Measurements from ENCODE around the gene GPD2.
"Not testable (repeated sequence)": the region's sequence is repeated elsewhere in the genome, so short reads cannot be mapped to it uniquely, and the experiment has no call there.

GPD2 gene

DNA sequence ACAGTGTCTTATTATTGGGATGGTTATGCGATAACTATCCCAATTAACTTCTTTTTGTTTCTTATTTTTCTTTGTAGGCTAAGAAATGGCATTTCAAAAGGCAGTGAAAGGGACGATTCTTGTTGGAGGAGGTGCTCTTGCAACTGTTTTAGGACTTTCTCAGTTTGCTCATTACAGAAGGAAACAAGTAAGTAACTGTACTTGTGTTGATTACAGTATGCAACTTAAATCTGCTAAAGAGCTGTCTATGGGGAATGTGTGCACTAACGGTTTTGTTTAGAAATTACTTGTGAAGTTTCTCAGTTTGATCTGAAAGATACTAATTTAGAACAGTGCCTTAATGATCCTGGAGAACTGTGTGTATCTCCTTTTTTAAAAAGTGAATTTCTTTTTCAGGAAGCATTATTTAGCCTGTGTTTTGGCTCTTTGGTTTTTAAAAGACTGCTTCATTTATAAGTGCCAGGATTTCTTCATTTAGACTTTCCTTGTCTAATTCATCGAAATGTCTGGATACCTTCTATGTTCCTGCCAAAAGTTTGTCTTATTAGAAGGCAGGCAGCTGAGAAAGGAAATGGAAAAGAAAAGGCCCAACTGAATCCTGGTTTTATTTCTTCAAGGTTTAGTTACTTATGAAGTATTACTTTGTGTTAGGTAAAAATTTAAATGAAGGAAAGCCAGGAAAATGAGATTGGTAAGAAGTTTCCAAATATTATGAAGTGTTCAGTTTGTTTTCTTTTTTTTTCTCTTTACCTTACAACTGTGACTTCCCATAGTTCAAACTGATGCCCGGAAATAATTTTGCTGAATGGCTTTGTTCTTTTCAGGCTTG, 40.1 kb downstream of the GPD2 start:
- no peak for DNase-seq

DNA sequence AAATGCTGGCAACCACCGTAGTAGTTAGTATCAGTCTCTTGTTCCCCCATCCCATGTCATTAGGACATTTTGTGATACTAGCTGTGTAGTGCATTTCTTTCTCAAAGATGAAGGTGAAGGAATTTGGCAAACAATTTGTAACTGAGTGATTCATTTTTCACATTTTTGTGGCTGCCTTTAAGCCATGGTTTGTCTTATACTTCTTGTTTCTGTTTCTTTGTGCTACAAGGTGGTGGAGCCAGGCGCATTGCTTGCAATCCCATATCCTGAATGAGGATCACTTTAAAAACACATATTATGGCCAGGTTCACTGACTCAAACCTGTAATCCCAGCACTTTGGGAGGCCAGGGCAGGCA, 40.6 kb downstream of the GPD2 start:
- no peak for DNase-seq

GRCh38 chr2:156480376-156480775, 44.2 kb downstream of the GPD2 start:
- no peak for DNase-seq

- DNase-seq: no peak
Observed at GRCh38 chr2:156481312-156481711, 45.1 kb downstream of the GPD2 start.

DNA sequence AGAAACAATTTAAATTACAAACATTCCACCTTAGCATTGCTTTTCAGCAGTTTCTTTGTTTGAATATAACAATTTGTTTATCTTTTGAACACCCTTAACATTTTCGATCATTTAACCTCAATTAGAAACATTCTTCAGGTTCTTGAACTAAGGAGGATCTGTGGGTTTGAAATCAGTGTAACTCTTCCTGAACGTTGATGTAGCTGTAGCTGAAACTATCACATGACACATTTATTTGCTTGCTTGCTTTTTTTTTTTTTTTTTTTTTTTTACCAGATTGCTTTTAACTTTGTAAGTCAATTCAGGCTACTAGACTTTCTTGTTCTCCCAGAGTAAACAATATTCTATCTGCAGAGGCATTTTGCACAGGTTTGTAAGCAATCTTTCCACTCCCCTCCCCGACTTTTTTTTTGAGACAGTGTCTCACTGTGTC, 47.6 kb downstream of the GPD2 start:
- DNase-seq: no peak

DNA sequence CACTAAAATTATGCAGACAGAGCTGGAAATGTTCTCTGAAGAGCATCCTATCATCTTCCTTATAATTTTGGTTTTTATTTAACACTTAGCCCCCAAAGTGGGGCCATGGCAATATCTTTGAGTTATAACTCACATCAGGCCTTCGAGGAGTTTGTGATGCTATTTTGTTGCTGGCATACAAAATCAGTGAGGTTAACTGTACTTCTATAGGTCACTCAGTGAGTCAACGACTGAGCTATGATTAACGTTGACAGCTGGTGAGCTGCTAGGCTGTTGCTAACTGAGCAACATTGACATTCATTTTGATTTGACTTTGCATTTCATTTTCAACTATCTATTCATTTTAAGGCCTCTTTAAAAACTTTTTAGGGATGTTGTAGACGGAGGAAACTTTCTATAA, 50.0 kb downstream of the GPD2 start:
- no peak for DNase-seq

DNA sequence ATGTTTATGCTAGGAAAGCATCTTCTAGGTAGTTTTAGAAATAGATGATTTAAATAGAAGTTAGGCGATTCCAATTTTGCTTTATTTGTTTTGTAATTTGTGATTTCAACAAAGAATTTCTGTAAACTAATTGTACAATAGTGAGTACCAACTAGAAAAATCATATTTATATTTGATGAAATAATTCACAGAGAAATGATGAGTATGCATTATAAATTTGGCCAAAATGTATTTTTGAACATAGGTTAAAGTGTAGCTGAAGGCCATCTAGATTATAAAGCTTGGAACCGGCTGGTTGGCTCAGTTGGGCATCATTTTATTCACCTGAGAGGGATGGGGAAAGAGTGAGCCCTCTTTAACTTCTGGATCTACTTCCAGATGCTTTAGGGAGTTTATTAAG, 50.4 kb downstream of the GPD2 start:
- no peak for DNase-seq

DNA sequence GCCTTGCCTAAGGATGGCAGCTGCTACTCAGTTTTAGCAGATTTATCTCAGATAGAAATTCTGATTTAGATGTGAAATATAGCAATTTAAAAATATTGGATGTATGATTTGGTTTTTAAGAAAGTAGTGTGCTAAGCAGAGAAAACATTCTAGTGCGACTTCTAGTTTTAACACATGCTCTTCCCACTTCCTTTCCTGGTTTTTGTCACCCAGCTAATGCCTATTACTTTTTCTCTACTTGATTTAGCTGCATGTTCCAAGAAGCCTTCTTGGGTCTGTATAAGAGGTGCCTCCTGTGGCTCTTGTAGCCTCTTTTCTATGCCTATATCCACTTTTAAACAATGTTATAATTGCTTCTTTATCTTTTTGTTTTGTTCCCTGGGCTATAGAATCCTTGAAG, 53.0 kb downstream of the GPD2 start:
- DNase-seq: no peak

DNA sequence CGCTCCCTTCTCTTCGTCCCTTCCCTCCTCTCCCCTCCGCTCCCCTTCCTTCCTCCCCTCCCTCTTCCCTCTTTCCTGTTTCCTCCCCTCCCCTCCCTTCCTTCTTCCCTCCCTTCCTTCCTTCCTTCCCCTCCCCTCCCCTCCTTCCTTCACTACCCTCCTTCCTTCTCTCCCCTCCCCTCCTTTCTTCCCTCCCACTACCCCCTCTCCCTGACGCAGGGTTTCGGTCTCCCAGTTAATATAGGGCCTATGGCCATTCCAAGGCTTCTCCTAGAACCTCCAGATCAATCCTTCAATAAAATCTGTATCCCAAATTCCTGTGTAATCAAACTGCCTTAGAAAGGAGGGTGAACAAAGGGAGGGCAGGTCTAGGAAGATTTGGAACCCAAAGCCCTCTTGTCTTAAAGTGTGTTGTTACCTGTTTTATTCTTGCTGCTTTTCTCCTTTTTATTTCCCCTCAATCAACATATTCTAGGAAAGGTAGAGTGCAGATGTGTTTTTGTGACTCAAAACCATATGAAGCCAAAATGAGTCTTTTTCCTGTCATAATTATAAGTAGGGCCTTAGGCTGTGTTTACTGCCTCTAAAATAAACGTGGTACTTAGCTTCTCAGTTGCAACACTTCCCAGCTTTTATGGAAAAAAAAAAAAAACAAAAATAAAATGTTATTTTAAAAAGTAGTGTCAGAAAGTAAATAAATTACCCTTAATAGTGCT, 53.7 kb downstream of the GPD2 start:
- DNase-seq: no peak

GRCh38 chr2:156490466-156490840, 54.3 kb downstream of the GPD2 start:
- DNase-seq: no peak

DNA sequence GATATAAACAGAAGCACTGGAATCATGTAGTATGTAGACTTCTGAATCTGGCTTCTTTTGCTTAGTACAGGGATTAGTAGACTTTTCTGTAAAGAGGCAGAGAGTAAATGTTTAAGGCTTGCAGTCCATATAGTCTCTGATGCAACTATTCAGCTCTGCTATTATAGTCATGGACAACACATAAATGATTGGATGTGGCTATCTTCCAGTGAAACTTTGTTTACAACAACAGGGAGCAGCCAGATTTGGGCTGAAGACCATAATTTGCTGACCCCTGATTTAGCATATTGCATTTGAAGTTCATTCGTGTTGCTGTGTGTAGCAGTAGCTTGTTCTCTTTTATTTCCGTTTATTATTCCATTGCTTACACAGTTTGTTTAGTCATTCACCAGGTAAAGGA, 55.0 kb downstream of the GPD2 start:
- no peak for DNase-seq

GRCh38 chr2:156492979-156493378, 56.8 kb downstream of the GPD2 start:
- no peak for DNase-seq

GRCh38 chr2:156495998-156496397, 59.8 kb downstream of the GPD2 start:
- DNase-seq: not testable (repeated sequence)

DNA sequence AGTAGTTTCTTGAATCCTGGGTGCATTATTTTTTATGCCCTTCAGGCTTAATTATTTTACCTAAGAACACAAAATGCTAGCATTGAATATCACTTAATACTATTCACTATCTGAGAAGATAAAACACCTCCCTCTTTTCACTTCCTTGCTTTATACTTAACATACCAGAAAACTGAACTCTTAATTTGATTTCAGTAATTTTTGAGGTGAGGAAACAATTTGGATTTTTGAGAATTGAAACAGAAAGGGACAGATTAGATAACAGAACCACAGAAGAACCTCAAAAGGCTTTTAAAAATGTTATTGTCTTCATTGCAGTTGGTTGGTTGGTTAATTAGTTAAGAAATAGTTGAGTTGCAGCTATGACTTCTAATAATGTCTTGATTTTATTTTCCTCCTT, 69.5 kb downstream of the GPD2 start:
- DNase-seq: no peak

DNA sequence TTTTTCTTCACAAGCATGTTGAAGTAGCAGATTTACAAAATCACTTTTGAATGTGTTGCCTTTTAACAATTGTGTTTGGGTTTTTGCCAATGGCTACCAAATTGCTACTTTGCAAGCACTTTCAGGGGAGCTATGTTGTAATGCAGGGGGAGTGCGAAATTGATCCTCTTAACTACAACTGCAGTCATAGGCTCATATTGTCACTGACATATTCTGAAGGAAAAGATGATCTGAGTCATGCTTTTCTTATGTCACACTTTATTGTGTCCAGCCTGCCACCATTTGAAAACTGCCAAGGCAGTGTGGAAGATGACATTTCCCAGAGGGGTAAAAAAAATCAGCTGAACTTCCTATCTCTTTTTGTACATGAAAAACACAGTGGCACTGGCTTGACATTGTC, 74.9 kb downstream of the GPD2 start:
- no peak for DNase-seq

DNA sequence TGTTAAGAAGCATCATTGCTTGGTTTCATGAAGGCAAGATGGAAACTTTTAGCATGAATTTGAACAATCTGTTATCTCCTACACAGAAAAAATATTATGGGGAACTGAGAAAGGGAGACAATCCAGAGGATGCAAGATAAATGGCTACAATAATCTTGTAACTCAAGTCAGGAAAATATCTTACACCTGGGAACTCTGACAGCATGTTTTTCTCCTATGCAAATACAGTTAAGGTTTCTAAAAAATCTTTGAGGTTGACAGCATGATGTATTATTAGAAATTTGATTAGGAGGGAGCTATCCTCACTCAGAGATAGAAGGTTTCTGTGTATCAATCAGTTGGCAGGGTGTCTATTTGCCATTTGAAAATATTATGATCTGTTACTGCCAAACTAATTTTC, 75.6 kb downstream of the GPD2 start:
- DNase-seq: no peak

GRCh38 chr2:156512451-156512850, 76.3 kb downstream of the GPD2 start:
- no peak for DNase-seq

GRCh38 chr2:156513219-156513618, 77.0 kb downstream of the GPD2 start:
- no peak for DNase-seq

DNA sequence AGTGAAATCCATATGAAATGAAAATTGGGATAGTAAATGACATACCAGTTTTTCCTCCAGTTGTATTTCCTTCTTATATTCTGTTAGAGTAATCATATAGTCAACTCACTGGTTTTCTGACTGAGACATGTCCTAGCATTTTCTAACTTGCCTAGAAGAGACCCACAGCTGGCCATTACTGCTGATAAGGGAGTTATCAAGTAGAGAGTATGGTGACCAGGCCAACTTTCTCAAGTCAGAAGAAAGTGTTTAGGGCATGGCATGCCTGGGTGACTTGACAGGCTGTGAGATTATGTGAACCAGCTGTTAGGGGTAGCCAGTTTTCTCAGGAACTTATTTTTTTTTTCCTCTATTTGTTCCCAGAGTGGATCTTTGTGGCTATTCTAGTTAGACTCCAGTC, 81.2 kb downstream of the GPD2 start:
- DNase-seq: no peak

GRCh38 chr2:156518138-156518537, 82.0 kb downstream of the GPD2 start:
- no peak for DNase-seq

DNA sequence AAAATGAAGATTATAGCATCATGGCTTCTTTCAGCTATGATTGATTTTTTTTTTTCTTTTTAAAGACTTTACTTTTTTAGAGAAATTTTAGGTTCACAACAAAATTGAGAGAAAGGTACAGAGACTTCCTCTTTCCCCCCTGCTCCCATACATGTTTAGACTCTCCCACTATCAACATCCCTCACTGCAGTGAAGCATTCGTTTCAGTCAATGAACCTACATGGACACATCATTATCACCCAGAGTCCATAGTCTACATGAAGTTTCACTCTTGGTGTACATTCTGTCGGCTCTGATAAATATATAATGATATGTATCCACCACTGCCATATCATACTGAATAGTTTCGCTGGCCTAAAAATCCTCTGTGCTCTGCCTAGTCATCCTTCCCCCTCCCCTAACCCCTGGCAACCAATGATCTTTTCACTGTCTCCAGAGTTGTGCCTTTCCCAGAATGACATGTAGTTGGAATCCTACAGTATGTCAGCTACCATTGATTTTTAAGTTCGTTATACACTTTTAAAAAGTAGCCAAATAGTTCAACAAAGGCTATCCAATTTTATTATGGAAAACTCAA, 86.8 kb downstream of the GPD2 start:
- DNase-seq: no peak

DNA sequence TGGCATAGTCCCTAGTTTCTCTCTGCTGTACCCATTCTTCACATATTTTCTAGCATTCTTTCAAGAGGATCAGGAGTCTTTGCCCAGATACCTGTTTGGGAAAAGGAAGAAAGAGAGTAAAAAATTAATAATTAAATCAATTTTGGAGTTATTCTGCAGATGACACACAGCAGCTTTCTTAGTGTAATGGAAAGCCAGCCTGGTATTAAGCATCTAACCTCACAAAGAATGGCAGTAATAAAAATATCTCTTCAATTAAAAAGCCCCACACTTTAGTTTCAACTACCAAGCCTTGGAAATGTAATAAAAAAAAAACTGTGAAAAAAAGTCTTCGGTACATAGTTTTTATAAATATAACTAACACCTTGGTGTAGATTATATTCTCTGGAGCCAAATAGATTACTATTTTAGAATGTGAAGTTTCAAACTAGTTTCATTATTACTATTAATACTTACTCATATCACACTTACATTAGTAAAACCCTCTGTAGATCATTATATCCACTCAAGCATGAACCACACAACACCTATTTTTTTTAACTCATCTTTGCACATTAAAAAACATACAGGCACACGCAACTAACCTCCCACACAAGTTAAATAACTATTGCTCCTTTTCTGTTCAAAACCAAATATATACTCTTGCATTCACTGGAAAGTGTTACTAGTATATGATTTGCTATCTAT, 90.9 kb downstream of the GPD2 start:
- no peak for DNase-seq

- DNase-seq: not testable (repeated sequence)
Observed at GRCh38 chr2:156528583-156528982, 92.4 kb downstream of the GPD2 start.

DNA sequence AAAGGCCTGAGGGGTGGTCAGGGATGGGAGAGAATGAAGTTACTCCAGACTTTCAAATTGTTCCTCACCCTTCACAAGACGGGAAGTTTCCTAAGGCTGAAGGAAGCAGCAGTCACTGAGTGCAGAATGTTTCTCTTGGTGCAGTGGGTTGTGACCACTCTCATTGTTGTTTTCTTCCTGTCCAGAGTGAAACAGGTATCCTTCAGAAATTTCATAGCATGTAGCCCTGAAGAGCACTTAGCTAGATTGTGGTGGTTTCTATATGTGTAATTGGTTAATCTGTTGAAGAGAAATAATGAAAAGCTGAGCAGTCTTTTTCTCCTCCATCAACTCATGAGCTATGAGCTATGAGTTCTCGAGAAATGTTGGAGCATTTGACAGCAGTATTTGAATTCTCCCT, 96.8 kb downstream of the GPD2 start:
- DNase-seq: no peak
